Activated T-cell treated with anti-CD3 and anti-CD28 coated beads, Interleukin-2, amount 50 U/mL, for 4 hours (primary cell): ENCODE data around the gene IRAK2. TPM values are rescaled to one million over a fixed set of nuclear protein-coding genes. Genes with fewer than 3 reads are reported as not detected.
A peak's percentile ranks its signal among the peaks of the same experiment; 100 is the strongest.

Experiments used
- ATAC-seq, 2 donors: fragments of 200-7000 bp; cut with Tn5 transposase; one replicate each; pipeline ENCODE4 v1.10.0; 2021
- DNase-seq: peaks from one replicate; pipeline ENCODE4 v3.0.0-alpha.2; 2020
- H3K27me3 Mint-ChIP-seq: one replicate; pipeline ENCODE4 v1.8.0; 2021; ENCODE audit warnings: low read depth, mixed read lengths
- H3K36me3 Mint-ChIP-seq: one replicate; pipeline ENCODE4 v1.8.0; 2022; ENCODE audit warnings: mixed read lengths; ENCODE audit not compliant: insufficient read depth
- H3K4me1 Mint-ChIP-seq: one replicate; pipeline ENCODE4 v1.8.0; 2021; ENCODE audit warnings: low read depth, mixed read lengths
- H3K4me3 Mint-ChIP-seq: one replicate; pipeline ENCODE4 v1.8.0; 2021; ENCODE audit warnings: mild to moderate bottlenecking, moderate library complexity, mixed read lengths
- H3K9me3 Mint-ChIP-seq: one replicate; pipeline ENCODE4 v1.8.0; 2021; ENCODE audit warnings: mixed read lengths
- total RNA-seq, 3 donors: library from RNA; stranded (reverse); gene quantifications; one replicate each; pipeline ENCODE4 v1.2.1, GENCODE V29; 2021

IRAK2 gene
- total RNA-seq, 3 donors from 2014 or later: 2.1 to 3.8 (median 3.0) TPM

DNA sequence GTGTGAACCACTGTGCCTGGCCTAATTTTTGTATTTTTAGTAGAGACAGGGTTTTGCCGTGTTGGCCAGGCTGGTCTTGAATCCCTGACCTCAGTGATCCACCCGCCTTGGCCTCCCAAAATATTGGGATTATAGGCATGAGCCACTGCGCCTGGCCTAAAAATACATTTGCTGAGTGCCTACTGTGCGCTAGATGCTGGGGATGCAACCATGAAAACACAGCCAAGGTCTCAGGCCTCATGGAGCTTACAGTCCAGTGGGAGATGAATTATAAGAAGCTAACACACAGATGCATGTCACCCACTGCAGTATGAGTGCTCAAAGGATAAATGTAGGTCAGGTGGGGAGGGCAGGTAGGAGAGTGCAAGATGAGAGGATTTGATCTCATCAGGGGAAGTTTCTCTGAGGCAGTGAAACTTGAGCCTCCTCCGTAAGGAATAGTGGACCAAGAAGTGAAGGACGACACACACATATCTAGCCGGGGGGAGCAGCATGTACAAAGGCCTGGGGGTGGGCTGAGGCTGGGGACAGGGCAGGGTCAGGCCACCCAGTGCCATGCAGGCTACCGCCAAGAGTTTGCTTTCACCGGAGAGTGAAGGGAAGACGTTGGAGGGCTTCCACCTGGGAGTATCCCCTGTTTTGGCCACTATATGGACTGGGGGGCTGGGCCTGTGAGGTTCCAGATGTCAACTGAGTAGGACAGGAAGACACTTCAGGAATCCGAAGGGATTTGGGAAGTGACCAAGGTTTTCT, 24.3 kb downstream of the IRAK2 start:
- Mint-ChIP-seq H3K27me3 (no peaks in the 10 kb centered on the region), H3K4me1 (peaks cover 79% of the 10 kb centered on the region), H3K9me3 (no peaks in the 10 kb centered on the region), H3K36me3 (peaks cover 2% of the 10 kb centered on the region), H3K4me3 (peak overlapping the region; percentile 1)
- no peak for DNase-seq
- ATAC-seq: no peak

DNA sequence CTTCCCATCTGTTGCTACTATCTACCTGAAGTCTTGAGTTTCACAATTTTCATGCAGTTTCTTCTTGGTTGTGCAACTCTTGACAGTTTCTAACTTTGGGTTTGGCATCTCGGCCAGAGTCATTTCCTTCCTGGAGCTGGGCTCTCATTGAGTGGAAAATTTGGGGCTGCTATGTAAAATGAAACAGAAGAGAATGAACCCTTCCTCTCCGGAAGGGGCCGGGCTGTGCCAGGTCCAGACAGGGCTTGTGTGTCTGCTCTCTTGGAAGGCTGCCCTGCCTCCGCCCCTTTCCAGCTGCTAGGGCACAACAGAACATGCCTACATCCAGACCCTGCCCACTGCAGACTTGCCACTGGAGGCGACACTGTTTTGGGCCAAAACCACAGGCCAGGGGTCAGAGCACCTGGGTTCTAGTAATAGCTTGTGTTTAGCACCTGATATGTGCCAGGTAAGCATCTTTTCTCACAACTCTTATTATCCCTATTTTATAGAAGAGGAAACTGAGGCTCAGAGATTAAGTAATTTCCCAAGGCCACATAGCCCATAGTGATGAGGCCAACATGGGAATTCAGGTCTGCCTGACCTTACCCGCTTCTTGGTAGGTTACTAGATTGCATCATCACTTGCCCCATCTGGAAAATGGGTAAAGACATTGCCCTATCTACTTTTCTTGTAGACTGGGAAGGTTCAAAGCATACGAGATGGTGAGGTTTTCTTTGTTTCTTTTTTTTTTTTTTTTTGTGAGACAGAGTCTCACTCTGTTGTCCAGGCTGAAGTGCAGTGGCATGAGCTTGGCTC, 25.0 kb downstream of the IRAK2 start:
- H3K9me3 Mint-ChIP-seq: no peaks in the 10 kb centered on the region
- ATAC-seq (peak in 1 of 2 donors; percentile 6), DNase-seq (no peak)
- no peak overlapping the region for H3K4me3 Mint-ChIP-seq
- H3K27me3 Mint-ChIP-seq: no peaks in the 10 kb centered on the region
- H3K4me1 Mint-ChIP-seq: peaks cover 84% of the 10 kb centered on the region
- H3K36me3 Mint-ChIP-seq: no peaks in the 10 kb centered on the region

DNA sequence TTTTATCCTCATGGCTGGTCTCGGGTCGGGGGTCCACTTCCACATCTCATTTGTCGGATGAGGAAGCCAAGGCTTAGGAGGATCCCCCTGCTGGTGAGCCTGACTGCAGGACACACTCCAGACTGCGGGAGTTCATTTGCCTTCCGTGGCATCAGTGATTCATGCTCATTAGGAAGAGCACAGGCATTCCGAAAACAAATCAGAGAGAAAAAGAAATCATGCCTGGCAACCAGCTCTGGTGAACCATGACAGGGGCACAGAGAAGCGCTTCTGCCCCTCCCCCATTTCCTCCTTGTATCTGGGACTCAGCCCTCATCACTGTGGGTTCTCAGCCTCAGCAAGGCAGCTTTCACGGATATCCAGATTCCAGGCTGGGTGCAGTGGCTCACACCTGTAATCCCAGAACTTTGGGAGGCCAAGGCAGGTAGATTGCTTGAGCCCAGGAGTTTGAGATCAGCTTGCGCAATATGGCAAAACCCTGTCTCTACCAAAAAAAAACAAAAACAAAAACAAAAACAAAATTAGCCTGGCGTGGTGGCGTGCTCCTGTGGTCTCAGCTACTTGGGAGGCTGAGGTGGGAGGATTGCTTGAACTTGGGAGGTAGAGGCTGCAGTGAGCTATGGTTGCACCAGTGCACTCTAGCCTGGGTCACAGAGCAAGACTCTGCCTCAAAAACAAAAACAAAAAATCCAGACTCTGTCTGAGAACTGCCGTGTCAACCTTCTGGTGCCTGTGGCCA, 28.4 kb downstream of the IRAK2 start:
- H3K9me3 Mint-ChIP-seq: no peaks in the 10 kb centered on the region
- peak overlapping the region; percentile 56 for H3K4me3 Mint-ChIP-seq
- H3K27me3 Mint-ChIP-seq: no peaks in the 10 kb centered on the region
- no peaks in the 10 kb centered on the region for H3K36me3 Mint-ChIP-seq
- DNase-seq (peak; percentile 56), ATAC-seq (peak; percentile 15 to 32)
- H3K4me1 Mint-ChIP-seq: peaks cover 83% of the 10 kb centered on the region

DNA sequence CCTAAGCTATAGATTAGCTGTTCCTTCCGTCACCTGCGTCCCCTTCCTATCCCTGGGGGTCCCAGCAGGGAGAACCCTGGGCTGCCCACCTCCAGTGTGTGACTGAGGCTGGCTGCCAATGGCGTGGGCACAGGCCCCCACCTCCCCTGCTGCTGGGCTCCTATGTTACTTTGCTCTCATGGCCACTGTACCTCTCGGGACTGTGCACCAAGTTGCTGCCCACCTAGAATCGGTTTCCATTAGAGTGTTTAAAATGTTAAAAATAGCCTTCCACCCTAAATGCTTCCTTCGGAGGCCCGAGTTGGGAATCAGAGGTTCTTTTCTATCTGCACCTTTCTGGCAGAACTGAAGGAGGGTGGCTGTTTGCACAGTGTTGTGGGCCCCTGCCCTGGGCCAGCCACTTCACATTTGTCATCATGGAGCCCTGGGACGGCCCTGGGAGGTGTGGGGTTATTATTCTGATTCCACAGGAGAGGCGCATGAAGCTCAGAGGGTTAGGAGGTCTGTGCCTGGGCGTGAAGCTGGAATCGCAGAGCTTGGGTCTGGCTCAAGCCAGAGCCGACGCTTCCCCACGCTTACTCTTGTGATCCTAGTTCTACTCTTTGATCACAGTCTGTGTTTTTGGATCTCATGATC, 29.1 kb downstream of the IRAK2 start:
- peaks cover 88% of the 10 kb centered on the region for H3K4me1 Mint-ChIP-seq
- no peak for DNase-seq
- no peaks in the 10 kb centered on the region for H3K9me3 Mint-ChIP-seq
- H3K36me3 Mint-ChIP-seq: no peaks in the 10 kb centered on the region
- H3K27me3 Mint-ChIP-seq: no peaks in the 10 kb centered on the region
- no peak for ATAC-seq
- H3K4me3 Mint-ChIP-seq: peak overlapping the region; percentile 56

DNA sequence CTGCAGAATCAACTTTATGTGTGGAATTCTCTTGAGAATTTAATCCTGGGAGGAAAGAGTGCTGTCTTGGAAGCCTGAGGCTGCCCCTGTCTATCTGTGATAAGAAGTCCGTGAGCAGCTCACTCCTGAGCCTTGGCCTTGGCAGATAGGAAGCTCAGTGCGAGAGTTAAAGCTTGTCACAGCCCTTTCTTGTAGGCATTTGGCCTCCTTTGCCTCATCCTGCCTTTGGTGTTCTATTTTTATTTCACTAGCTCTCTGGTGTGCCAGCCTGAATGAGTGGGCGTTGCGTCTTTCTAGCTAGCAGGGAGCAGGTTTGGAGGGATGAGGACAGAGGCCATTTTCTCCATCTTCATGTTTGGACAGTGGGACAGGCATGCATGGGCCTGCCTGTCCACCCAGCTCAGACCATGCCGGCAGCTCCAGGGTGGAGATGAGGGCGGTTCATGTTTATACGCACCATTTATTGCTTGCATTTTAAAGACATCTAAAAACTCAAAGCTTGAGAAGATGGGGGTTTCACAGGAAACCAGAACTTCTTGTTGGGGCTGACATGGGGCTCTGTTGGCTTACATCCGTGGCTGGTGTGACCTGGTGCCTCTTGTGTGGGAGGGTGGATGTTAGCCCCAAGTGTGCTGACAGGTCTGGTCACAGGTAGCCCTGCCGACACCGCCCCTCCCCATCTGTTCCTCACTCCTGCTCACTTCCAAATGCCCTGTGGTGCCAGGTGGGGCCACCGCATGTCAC, 29.8 kb downstream of the IRAK2 start:
- Mint-ChIP-seq H3K36me3 (no peaks in the 10 kb centered on the region), H3K4me3 (peak overlapping the region; percentile 56), H3K9me3 (no peaks in the 10 kb centered on the region), H3K4me1 (peaks cover 88% of the 10 kb centered on the region), H3K27me3 (no peaks in the 10 kb centered on the region)
- peak; percentile 41 for DNase-seq
- peak in 1 of 2 donors; percentile 15 for ATAC-seq

DNA sequence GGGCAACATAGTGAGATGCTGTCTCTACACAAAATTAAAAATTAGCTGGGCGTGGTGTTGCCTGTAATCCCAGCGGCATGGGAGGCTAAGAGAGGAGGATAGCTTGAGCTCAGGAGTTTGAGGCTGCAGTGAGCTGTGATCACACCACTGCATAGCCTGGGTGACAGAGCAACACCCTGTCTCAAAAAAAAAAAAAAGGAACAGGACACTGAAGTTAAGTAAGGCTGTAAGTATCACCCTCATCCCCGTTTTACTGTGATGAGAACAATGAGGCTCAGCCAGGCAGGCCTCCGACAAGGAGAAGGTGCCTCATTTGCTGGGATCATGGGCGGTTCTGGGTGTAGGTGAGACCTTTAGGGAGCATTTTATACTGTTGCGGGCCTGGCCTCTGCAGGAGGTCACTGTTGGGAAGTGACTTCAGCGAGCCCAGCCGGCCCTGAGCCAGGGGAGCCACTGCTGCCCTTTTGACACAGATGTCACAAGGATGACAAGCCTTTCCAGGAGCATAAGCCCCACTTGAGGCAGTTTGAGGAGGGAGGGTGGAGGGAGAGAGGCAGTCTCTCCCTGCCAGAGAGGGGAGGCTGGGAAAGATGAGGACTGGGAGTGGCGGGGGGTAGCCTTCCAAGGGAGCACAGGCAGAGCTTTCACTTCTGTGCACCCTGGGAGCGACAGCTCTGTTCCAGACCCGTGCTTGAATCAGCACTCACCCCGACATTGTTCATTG, 30.8 kb downstream of the IRAK2 start:
- Mint-ChIP-seq H3K36me3 (no peaks in the 10 kb centered on the region), H3K4me3 (peak overlapping the region; percentile 56), H3K27me3 (no peaks in the 10 kb centered on the region), H3K4me1 (peaks cover 85% of the 10 kb centered on the region), H3K9me3 (no peaks in the 10 kb centered on the region)
- no peak for DNase-seq
- no peak for ATAC-seq

DNA sequence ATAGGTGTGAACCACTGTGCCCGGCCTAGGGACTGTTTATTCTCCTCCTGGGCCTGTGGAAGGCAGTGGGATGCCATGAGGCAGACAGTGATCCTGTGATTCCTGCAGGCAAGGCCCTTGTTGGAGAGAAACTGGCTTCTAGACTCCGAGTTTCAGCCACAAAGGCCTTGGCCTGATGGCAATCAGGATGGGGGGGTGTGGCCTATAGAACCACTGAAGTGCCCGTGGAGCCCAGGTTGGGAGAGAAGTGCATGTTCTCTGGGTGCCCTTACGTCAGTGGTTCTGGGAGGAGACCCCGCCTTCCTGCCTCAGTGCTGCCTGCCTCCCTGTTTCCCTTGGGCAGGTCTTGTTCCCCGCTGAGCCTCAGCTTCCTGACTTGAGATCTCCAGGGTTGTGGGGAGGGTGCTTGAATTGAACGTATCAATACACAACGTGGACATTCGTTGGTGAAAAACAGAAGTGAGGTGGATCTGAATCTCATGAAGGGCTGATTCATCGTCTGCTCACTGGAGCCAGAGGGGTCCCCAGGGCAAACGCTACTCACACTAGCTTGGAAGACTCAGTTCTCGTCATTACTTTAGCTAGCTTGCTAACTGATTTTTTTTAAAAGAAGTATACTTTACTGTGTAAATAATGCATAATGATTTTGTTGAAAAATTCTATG, 31.8 kb downstream of the IRAK2 start:
- DNase-seq (no peak), ATAC-seq (no peak)
- H3K4me1 Mint-ChIP-seq: peaks cover 84% of the 10 kb centered on the region
- H3K36me3 Mint-ChIP-seq: peaks cover 2% of the 10 kb centered on the region
- no peak overlapping the region for H3K4me3 Mint-ChIP-seq
- H3K9me3 Mint-ChIP-seq: no peaks in the 10 kb centered on the region
- no peaks in the 10 kb centered on the region for H3K27me3 Mint-ChIP-seq

DNA sequence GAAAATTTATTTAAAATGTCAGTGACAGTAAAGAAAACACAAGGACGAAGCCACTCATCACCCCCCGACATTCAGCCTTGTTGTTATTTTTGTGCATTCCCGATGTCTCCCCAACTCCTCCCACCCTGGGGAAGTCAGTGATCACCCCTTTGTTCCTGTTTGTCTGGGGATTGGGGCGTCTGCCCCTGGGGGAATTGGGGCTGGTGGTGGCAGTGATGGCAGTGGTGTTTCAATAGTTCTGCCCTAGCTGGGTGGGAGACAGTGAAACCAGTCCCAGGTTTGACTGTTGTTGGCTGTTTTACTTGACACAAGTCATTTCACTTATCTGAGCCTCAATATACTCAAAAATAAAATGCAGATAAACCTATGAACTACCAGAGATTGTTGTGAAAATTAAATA, 33.5 kb downstream of the IRAK2 start:
- ATAC-seq: no peak
- no peak overlapping the region for H3K4me3 Mint-ChIP-seq
- no peaks in the 10 kb centered on the region for H3K9me3 Mint-ChIP-seq
- peaks cover 76% of the 10 kb centered on the region for H3K4me1 Mint-ChIP-seq
- no peaks in the 10 kb centered on the region for H3K27me3 Mint-ChIP-seq
- H3K36me3 Mint-ChIP-seq: peaks cover 8% of the 10 kb centered on the region
- no peak for DNase-seq

DNA sequence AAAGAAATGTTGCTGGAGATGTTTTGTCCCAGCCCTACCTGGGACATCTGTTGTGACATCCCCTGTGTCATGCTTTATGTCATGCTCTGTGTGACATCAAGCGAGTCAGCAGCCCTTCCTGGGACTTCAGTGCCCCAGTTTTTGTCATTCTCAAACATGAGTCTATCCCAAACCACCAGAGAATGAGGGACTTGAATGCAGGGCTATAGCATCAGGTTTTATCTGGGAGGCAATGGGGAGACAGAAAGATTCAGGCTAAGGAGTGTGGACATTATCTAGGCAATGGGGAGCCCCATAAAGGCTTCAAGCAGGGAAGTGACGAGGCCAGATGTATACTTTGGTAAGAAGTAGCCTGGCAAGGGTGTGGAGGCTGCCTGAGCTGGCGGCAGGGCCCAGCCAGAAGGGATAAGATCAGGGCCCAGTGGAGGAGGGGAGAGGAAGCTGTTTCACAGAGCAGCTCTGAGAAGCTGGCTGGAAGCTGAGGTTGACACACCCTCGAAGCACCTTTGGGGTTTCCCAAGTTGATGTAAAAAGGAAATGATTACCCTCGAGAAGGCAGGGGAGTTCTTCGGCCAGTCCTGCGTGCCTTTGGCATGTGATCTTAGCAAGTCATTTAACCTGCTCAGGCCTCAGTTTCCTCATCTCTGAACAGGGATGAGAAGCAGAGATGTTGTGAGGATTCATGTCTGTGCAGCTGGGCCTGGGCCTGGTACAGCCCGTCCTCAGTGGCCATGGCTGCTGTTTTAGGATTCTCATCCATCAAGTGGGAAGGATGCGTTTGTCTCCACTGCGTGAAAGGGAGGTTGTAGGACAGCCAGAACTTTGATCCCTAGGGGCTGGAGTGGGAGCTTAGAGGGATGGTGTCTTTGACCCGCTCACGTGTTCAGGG, 34.3 kb downstream of the IRAK2 start:
- H3K4me1 Mint-ChIP-seq: peaks cover 73% of the 10 kb centered on the region
- peak; percentile 81 to 83 for ATAC-seq
- no peaks in the 10 kb centered on the region for H3K27me3 Mint-ChIP-seq
- DNase-seq: peak; percentile 66
- peak overlapping the region; percentile 55 for H3K4me3 Mint-ChIP-seq
- H3K36me3 Mint-ChIP-seq: peaks cover 8% of the 10 kb centered on the region
- H3K9me3 Mint-ChIP-seq: no peaks in the 10 kb centered on the region

DNA sequence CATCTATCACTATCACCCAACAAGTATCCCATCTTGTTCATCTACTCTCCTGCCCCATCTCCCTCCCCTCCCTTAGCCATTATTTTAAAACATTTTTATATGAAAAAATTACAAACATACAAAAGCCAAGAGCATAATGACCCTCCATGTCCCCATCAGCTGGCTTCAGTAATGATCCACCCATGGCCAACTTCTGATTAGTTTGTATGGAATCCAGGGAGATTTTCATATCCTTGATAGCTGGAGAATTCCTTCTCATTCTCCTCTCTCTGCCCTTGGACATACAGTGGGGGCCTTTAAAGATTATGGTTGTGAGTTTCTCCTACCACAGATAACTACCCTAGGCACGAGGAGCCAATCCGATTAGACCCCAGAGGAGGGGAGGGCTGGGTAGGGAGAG, 40.2 kb downstream of the IRAK2 start:
- DNase-seq (no peak), ATAC-seq (no peak)
- Mint-ChIP-seq H3K36me3 (peaks cover 14% of the 10 kb centered on the region), H3K4me3 (no peak overlapping the region), H3K4me1 (peaks cover 27% of the 10 kb centered on the region), H3K9me3 (no peaks in the 10 kb centered on the region), H3K27me3 (no peaks in the 10 kb centered on the region)

DNA sequence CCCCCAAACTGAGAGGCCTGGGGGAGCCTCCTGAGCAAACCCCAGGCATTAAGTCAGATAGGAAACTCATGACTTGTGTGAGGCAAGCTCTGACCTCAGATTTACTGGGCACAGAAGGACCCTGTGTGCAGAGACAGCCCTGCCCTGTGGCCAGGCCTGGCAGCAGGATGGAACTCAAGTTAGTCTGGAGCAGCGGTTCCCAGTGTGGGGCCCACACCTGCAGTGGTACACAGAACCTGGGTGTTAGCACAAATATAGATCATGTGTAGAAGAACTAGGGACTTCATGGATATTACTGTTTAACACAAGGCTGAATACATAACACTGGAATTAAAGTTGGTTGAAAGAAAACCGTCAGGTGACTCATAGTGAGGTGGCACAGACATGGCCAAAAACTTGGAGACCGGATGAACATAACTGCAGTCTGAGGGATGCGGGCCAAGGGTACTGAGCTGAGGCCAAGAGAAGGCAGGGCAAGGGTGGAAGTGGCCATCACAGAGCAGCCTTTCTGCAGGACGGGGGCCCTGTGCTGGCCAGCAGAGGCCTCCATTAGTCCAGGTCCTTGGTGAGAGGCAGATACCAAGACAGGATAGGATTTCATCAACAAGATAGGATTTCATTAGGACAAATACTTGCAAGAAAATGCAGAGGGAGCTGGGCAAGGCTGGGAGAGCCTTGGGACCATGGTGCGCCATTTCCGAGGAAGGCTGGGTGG, 40.9 kb downstream of the IRAK2 start:
- Mint-ChIP-seq H3K4me3 (no peak overlapping the region), H3K4me1 (peaks cover 23% of the 10 kb centered on the region), H3K27me3 (no peaks in the 10 kb centered on the region), H3K9me3 (no peaks in the 10 kb centered on the region), H3K36me3 (peaks cover 14% of the 10 kb centered on the region)
- DNase-seq: no peak
- no peak for ATAC-seq

DNA sequence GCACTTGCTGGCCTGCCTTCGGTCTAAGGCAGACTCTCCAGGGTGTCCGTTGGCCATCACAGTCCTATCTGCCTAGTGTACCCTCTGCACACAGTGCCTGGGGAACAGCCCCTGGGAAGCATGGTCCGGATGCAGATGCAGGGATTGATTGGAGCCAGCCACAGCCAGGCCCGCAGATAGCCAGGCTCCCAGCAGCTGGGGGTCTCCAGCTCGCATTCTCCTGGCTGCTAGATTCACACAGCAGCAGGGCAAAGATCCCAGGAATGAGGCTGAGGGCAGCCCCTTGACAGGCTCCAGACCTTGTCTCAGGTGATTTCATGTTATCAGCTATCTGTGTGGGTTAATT, 41.4 kb downstream of the IRAK2 start:
- H3K4me3 Mint-ChIP-seq: no peak overlapping the region
- no peaks in the 10 kb centered on the region for H3K27me3 Mint-ChIP-seq
- H3K4me1 Mint-ChIP-seq: peaks cover 19% of the 10 kb centered on the region
- DNase-seq (no peak), ATAC-seq (no peak)
- H3K36me3 Mint-ChIP-seq: peaks cover 12% of the 10 kb centered on the region
- H3K9me3 Mint-ChIP-seq: no peaks in the 10 kb centered on the region
